Gastrocnemius medialis (tissue), 4 donors: ENCODE results near the gene ARID5B.

Experiments
- POLR2A ChIP-seq, 2 donors: fragments of 450-650 bp; IDR thresholded peaks; one replicate each; pipeline ENCODE4 v1.6.1; 2017; ENCODE audit warnings: antibody characterized with exemption in 2 of 2, mild to moderate bottlenecking in 2 of 2, moderate library complexity in 2 of 2
- TF ChIP-seq, protein P1 (sequence below), 5 experiments: fragments of 450-650 bp in 3 of 5; fragments of 200-600 bp in 2 of 5; sonication (generic) in 2 of 5; IDR thresholded peaks in 4 of 5; conservative IDR thresholded peaks in 1 of 5; 1 replicate in 4 of 5; 2 replicates in 1 of 5; pipeline ENCODE4 v1.5.1; 2016 to 2019; ENCODE audit warnings: antibody characterized with exemption in 5 of 5, mild to moderate bottlenecking in 3 of 5, moderate library complexity in 3 of 5

GRCh38 chr10:62085404-62085803 is 183.9 kb downstream of the ARID5B start:
- TF ChIP-seq, protein P1, sequence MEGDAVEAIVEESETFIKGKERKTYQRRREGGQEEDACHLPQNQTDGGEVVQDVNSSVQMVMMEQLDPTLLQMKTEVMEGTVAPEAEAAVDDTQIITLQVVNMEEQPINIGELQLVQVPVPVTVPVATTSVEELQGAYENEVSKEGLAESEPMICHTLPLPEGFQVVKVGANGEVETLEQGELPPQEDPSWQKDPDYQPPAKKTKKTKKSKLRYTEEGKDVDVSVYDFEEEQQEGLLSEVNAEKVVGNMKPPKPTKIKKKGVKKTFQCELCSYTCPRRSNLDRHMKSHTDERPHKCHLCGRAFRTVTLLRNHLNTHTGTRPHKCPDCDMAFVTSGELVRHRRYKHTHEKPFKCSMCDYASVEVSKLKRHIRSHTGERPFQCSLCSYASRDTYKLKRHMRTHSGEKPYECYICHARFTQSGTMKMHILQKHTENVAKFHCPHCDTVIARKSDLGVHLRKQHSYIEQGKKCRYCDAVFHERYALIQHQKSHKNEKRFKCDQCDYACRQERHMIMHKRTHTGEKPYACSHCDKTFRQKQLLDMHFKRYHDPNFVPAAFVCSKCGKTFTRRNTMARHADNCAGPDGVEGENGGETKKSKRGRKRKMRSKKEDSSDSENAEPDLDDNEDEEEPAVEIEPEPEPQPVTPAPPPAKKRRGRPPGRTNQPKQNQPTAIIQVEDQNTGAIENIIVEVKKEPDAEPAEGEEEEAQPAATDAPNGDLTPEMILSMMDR (IDR thresholded peaks at IDR 0.05 in 4 of 5, conservative IDR thresholded peaks at IDR 0.05 in 1 of 5) = no peak
- no peak for TF ChIP-seq POLR2A (IDR thresholded peaks at IDR 0.05)
